OCI-LY1 (cell line): Measurements from ENCODE around the gene PTGES3L.

ENCODE experiments used
- CTCF ChIP-seq: fragments of 200-600 bp; sonication (generic), shearing (Covaris generic); IDR thresholded peaks from 2 replicates; pipeline ENCODE4 v1.5.1; 2017; ENCODE audit warnings: mild to moderate bottlenecking, antibody characterized with exemption, low read length, moderate library complexity, mixed read lengths
- EZH2 ChIP-seq: fragments of 200-600 bp; sonication (generic), shearing (Covaris generic); IDR thresholded peaks from 2 replicates; pipeline ENCODE4 v1.8.0; 2017; ENCODE audit warnings: borderline replicate concordance, mixed run types, mild to moderate bottlenecking, antibody characterized with exemption, low read length, moderate library complexity, mixed read lengths

GRCh38 chr17:42971589-42971988, 8.3 kb downstream of the PTGES3L start:
- TF ChIP-seq CTCF (no peak), EZH2 (no peak)
